Gastroesophageal sphincter (tissue), 3 donors: ENCODE results near the gene TFF2.

Source experiments
- EP300 ChIP-seq: sonication (generic); formaldehyde crosslinking; IDR thresholded peaks from one replicate; pipeline ENCODE4 v1.6.1; 2017; ENCODE audit warnings: antibody characterized with exemption, mild to moderate bottlenecking
- POLR2A ChIP-seq, 2 donors: fragments of 450-650 bp; IDR thresholded peaks; one replicate each; pipeline ENCODE4 v1.6.1; 2017; ENCODE audit warnings: antibody characterized with exemption in 2 of 2, mild to moderate bottlenecking in 2 of 2, moderate library complexity in 1 of 2
- POLR2AphosphoS5 ChIP-seq: sonication (generic); formaldehyde crosslinking; IDR thresholded peaks from one replicate; pipeline ENCODE4 v1.6.1; 2017; ENCODE audit warnings: antibody characterized with exemption
- TF ChIP-seq, protein P1 (sequence below), 4 experiments: fragments of 200-600 bp in 2 of 4; fragments of 450-650 bp in 2 of 4; sonication (generic) in 1 of 4; IDR thresholded peaks; one replicate each; pipeline ENCODE4 v1.5.1; 2017 to 2019; ENCODE audit warnings: antibody characterized with exemption in 4 of 4, mild to moderate bottlenecking in 2 of 4, moderate library complexity in 2 of 4

DNA sequence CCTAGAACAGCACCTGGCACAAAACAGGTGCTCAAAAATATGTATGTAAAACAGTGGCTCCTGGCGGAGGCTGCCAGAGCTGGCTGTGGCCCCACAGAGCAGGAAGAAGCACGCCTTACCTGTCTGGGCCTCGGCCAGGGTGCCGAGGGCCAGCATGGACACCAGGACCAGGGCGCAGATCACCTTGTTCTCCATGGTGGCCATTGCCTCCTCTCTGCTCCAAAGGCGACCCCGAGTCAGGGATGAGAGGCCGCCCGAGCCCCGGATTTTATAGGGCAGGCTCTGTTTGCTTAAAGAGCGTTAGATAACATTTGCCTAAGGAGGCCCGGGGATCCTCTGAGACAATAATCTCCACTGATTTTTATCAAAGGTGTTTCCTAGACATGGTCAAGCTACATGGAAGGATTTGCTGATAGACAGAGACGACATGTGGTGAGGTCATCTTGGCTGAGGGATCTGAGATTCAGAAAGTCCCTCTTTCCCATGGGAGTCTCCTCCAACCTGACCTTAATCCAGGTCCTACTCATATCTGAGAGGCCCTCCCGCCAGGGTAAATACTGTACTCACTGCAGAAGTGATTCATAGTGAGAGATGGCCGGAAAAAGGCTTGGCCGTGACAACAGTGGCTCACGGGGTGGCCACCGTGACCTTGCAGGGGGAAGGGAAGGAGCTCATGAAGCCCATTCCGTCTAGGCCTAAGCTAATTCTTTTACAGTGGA is 15.7 kb upstream of the TFF2 start, which contains the start of gene TFF1:
- TF ChIP-seq, protein P1, sequence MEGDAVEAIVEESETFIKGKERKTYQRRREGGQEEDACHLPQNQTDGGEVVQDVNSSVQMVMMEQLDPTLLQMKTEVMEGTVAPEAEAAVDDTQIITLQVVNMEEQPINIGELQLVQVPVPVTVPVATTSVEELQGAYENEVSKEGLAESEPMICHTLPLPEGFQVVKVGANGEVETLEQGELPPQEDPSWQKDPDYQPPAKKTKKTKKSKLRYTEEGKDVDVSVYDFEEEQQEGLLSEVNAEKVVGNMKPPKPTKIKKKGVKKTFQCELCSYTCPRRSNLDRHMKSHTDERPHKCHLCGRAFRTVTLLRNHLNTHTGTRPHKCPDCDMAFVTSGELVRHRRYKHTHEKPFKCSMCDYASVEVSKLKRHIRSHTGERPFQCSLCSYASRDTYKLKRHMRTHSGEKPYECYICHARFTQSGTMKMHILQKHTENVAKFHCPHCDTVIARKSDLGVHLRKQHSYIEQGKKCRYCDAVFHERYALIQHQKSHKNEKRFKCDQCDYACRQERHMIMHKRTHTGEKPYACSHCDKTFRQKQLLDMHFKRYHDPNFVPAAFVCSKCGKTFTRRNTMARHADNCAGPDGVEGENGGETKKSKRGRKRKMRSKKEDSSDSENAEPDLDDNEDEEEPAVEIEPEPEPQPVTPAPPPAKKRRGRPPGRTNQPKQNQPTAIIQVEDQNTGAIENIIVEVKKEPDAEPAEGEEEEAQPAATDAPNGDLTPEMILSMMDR (IDR thresholded peaks at IDR 0.05): no peak
- no peak for TF ChIP-seq POLR2A (IDR thresholded peaks at IDR 0.05)
- no peak for TF ChIP-seq EP300
- no peak for TF ChIP-seq POLR2AphosphoS5
